ENCODE measurements around the gene HPS3. TPM values are rescaled to one million over a fixed set of nuclear protein-coding genes. Genes with fewer than 3 reads are reported as not detected.

HPS3 gene
- total RNA-seq: 9.5 and 13.0 TPM in 2 replicates
- 12.9 and 13.3 TPM in 2 replicates for polyA plus RNA-seq

- H3K27ac ChIP-seq: no peak within 1 kb of the TSS
- H3K9me3 ChIP-seq (ENCODE audit: low read depth): no peaks in the 10 kb centered on the region
- H3K4me1 ChIP-seq (ENCODE audit: low read depth): peaks cover 7% of the 10 kb centered on the region
- H3K36me3 ChIP-seq: no peaks in the 10 kb centered on the region
- DNase-seq (ENCODE audit: low read depth in 1 of 2, low spot score in 1 of 2): peak; percentile 92 to 97
- peak within 1 kb of the TSS; percentile 76 for H3K4me3 ChIP-seq
- no peak for TF ChIP-seq CTCF (IDR thresholded peaks at IDR 0.05; ENCODE audit: low read depth, low read length)
- H3K27me3 ChIP-seq: no peaks in the 10 kb centered on the region
These were observed at the start of gene HPS3 for GRCh38 chr3:149129326-149130205. HPS3 (plus strand) TSS chr3:149129638; CDS start chr3:149129724, 86 bp downstream.

- Histone ChIP-seq H3K4me1 (ENCODE audit: low read depth) (no peaks in the 10 kb centered on the region), H3K4me3 (no peak overlapping the region), H3K27me3 (no peaks in the 10 kb centered on the region), H3K9me3 (ENCODE audit: low read depth) (no peaks in the 10 kb centered on the region), H3K27ac (no peak overlapping the region), H3K36me3 (peaks cover 4% of the 10 kb centered on the region)
- peak in 1 of 2 donors; percentile 77 for DNase-seq (ENCODE audit: low read depth in 1 of 2, low spot score in 1 of 2)
- TF ChIP-seq CTCF (IDR thresholded peaks at IDR 0.05; ENCODE audit: low read depth, low read length): no peak
These were observed 49.3 kb upstream of the HPS3 start for GRCh38 chr3:149080011-149080698.

- DNase-seq (ENCODE audit: low read depth in 1 of 2, low spot score in 1 of 2): peak in 1 of 2 donors; percentile 79
- H3K4me3 ChIP-seq: no peak overlapping the region
- peaks cover 2% of the 10 kb centered on the region for H3K36me3 ChIP-seq
- no peak overlapping the region for H3K27ac ChIP-seq
- TF ChIP-seq CTCF (IDR thresholded peaks at IDR 0.05; ENCODE audit: low read depth, low read length): no peak
- H3K4me1 ChIP-seq (ENCODE audit: low read depth): no peaks in the 10 kb centered on the region
- no peaks in the 10 kb centered on the region for H3K27me3 ChIP-seq
- H3K9me3 ChIP-seq (ENCODE audit: low read depth): no peaks in the 10 kb centered on the region
These were observed 48.7 kb upstream of the HPS3 start for GRCh38 chr3:149080699-149081091.

- Histone ChIP-seq H3K27ac (no peak overlapping the region), H3K27me3 (no peaks in the 10 kb centered on the region), H3K4me3 (no peak overlapping the region), H3K9me3 (ENCODE audit: low read depth) (no peaks in the 10 kb centered on the region), H3K36me3 (no peaks in the 10 kb centered on the region), H3K4me1 (ENCODE audit: low read depth) (no peaks in the 10 kb centered on the region)
- no peak for TF ChIP-seq CTCF (IDR thresholded peaks at IDR 0.05; ENCODE audit: low read depth, low read length)
- DNase-seq (ENCODE audit: low read depth in 1 of 2, low spot score in 1 of 2): no peak
These were observed 47.7 kb upstream of the HPS3 start for GRCh38 chr3:149081772-149082171.

- peak in 1 of 2 donors; percentile 40 for DNase-seq (ENCODE audit: low read depth in 1 of 2, low spot score in 1 of 2)
- TF ChIP-seq CTCF (IDR thresholded peaks at IDR 0.05; ENCODE audit: low read depth, low read length): no peak
- no peaks in the 10 kb centered on the region for H3K27me3 ChIP-seq
- no peaks in the 10 kb centered on the region for H3K36me3 ChIP-seq
- no peaks in the 10 kb centered on the region for H3K4me1 ChIP-seq (ENCODE audit: low read depth)
- H3K4me3 ChIP-seq: peak overlapping the region; percentile 69
- no peaks in the 10 kb centered on the region for H3K9me3 ChIP-seq (ENCODE audit: low read depth)
- peak overlapping the region; percentile 65 for H3K27ac ChIP-seq
These were observed 43.6 kb upstream of the HPS3 start for GRCh38 chr3:149085828-149086231.
